OCI-LY7 (cell line): ENCODE data around the gene PPP1R26. TPM values are rescaled to one million over a fixed set of nuclear protein-coding genes. Genes with fewer than 3 reads are reported as not detected.
"Not testable (repeated sequence)": the region's sequence is repeated elsewhere in the genome, so short reads cannot be mapped to it uniquely, and the experiment has no call there.

Experiments
- BruUV-seq: library from RNA; stranded (reverse); fragments of 400-500 nt; replicated peaks from 2 replicates; lab custom pipeline; 2021; lab: Mats Ljungman, UMichigan
- CTCF ChIA-PET: fragments of 300-600 bp; sonication (Branson Sonifier 250); formaldehyde crosslinking; loops from one replicate; lab custom pipeline; 2022; ENCODE audit warnings: antibody characterized with exemption; ENCODE audit not compliant: unreplicated experiment; lab: Charles Lee
- POLR2A ChIA-PET: fragments of 300-600 bp; sonication (Branson Sonifier 250); formaldehyde crosslinking; loops from one replicate; lab custom pipeline; 2022; ENCODE audit warnings: antibody characterized with exemption; lab: Charles Lee
- DNase-seq: peaks from one replicate; pipeline ENCODE4 v3.0.0-alpha.2; 2015; ENCODE audit warnings: low spot score
- H2AFZ ChIP-seq: fragments of 200-600 bp; sonication (generic), shearing (Covaris generic); 2 replicates; pipeline ENCODE4 v1.6.1; 2014; ENCODE audit warnings: mild to moderate bottlenecking, antibody characterized with exemption, low read length, moderate library complexity
- H3K27ac ChIP-seq: fragments of 200-600 bp; sonication (generic); 2 replicates; pipeline ENCODE4 v1.5.1; 2014; ENCODE audit warnings: mixed run types, low read depth, mild to moderate bottlenecking, moderate library complexity, low read length, inconsistent platforms; ENCODE audit not compliant: poor library complexity, severe bottlenecking
- H3K36me3 ChIP-seq: fragments of 200-600 bp; sonication (generic); 2 replicates; pipeline ENCODE4 v1.6.1; 2014; ENCODE audit warnings: mild to moderate bottlenecking, antibody characterized with exemption, low read length, moderate library complexity, mixed read lengths; ENCODE audit not compliant: insufficient read depth
- H3K4me1 ChIP-seq: fragments of 200-600 bp; sonication (generic); 2 replicates; pipeline ENCODE4 v1.5.1; 2014; ENCODE audit warnings: mild to moderate bottlenecking, low read length; ENCODE audit not compliant: insufficient read depth, poor library complexity, severe bottlenecking
- H3K4me2 ChIP-seq: fragments of 200-600 bp; sonication (generic); 2 replicates; pipeline ENCODE4 v1.6.1; 2014; ENCODE audit warnings: mild to moderate bottlenecking, low read length
- H3K4me3 ChIP-seq: fragments of 200-600 bp; sonication (generic); 2 replicates; pipeline ENCODE4 v1.5.1; 2014; ENCODE audit warnings: mild to moderate bottlenecking, low read depth, low read length; ENCODE audit not compliant: poor library complexity, severe bottlenecking
- H3K79me2 ChIP-seq: fragments of 200-600 bp; sonication (generic); 2 replicates; pipeline ENCODE4 v1.6.1; 2016; ENCODE audit warnings: low read depth, mild to moderate bottlenecking, low read length, moderate library complexity, mixed read lengths; ENCODE audit not compliant: insufficient read depth
- H3K9me2 ChIP-seq: fragments of 200-600 bp; sonication (generic); 2 replicates; pipeline ENCODE4 v1.6.1; 2016; ENCODE audit warnings: mild to moderate bottlenecking, low read length, mixed read lengths; ENCODE audit not compliant: insufficient read depth
- H3K9me3 ChIP-seq: fragments of 200-600 bp; sonication (generic); 2 replicates; pipeline ENCODE4 v1.6.1; 2014; ENCODE audit warnings: mild to moderate bottlenecking, mixed run types, low read length, mixed read lengths
- H4K20me1 ChIP-seq: fragments of 200-600 bp; sonication (generic); 2 replicates; pipeline ENCODE4 v1.6.1; 2014; ENCODE audit warnings: mild to moderate bottlenecking, antibody characterized with exemption, low read length, moderate library complexity, mixed read lengths; ENCODE audit not compliant: insufficient read depth
- CTCF ChIP-seq: fragments of 200-600 bp; sonication (generic); conservative IDR thresholded peaks from 2 replicates; pipeline ENCODE4 v1.5.1; 2014; ENCODE audit warnings: mild to moderate bottlenecking, antibody characterized with exemption, low read length, moderate library complexity, mixed read lengths
- EZH2phosphoT487 ChIP-seq: fragments of 200-600 bp; sonication (generic); IDR thresholded peaks from 2 replicates; pipeline ENCODE4 v1.6.1; 2018; ENCODE audit warnings: low read depth, borderline replicate concordance, mild to moderate bottlenecking, mixed run types, antibody characterized with exemption, low read length, moderate library complexity, mixed read lengths
- intact Hi-C: fragments of 100-400 bp; cut with micrococcal nuclease; formaldehyde crosslinking; loops from one replicate; pipeline ENCODE4 v1.10.0; 2022; ENCODE audit not compliant: unreplicated experiment
- total RNA-seq, 2 experiments: library from RNA; depleted of rRNA in 1 of 2; stranded (reverse); fragments of >200 nt in 1 of 2; shearing (Covaris generic) in 1 of 2; gene quantifications; 2 replicates each; pipeline ENCODE4 v1.2.3, GENCODE V29; 2014 to 2022

The PPP1R26 gene
- total RNA-seq, 2 experiments from 2014 or later: 0.21 to 1.5 TPM

- H3K79me2 ChIP-seq, H3K27ac ChIP-seq, BruUV-seq, H4K20me1 ChIP-seq, H3K4me2 ChIP-seq, CTCF ChIA-PET, intact Hi-C loops, H3K9me2 ChIP-seq, H2AFZ ChIP-seq, H3K4me1 ChIP-seq, DNase-seq, H3K9me3 ChIP-seq, H3K4me3 ChIP-seq, POLR2A ChIA-PET, H3K36me3 ChIP-seq: not testable (repeated sequence)
Observed at GRCh38 chr9:135534826-135535225, 55.2 kb downstream of the PPP1R26 start.

GRCh38 chr9:135535631-135536030 is 56.0 kb downstream of the PPP1R26 start:
- DNase-seq, H3K27ac ChIP-seq, H3K79me2 ChIP-seq, BruUV-seq, H3K9me3 ChIP-seq, POLR2A ChIA-PET, H3K36me3 ChIP-seq, H3K9me2 ChIP-seq, H3K4me1 ChIP-seq, H3K4me3 ChIP-seq, intact Hi-C loops, CTCF ChIA-PET, H3K4me2 ChIP-seq, H4K20me1 ChIP-seq, H2AFZ ChIP-seq: not testable (repeated sequence)

- Histone ChIP-seq H3K79me2 (no peaks in the 10 kb centered on the region), H3K4me1 (no peaks in the 10 kb centered on the region), H3K9me2 (no peaks in the 10 kb centered on the region), H3K4me2 (no peak overlapping the region), H4K20me1 (no peaks in the 10 kb centered on the region), H2AFZ (no peak overlapping the region), H3K4me3 (no peak overlapping the region), H3K9me3 (no peaks in the 10 kb centered on the region), H3K27ac (no peak overlapping the region), H3K36me3 (no peaks in the 10 kb centered on the region)
- BruUV-seq: no TSS peak
- CTCF ChIA-PET: no interaction called here
- POLR2A ChIA-PET: no interaction called here
- intact Hi-C loops: no loop called here
- no peak for DNase-seq
- TF ChIP-seq EZH2phosphoT487: no peak
- no peak for TF ChIP-seq CTCF
Observed at GRCh38 chr9:135536216-135536615, 56.6 kb downstream of the PPP1R26 start.

Other genes starting within 250 kb of the PPP1R26 start
- gene MRPS2, start 20.9 kb downstream of the PPP1R26 start, total RNA-seq (2014; rRNA removed; shearing (Covaris generic)): 30.2 and 42.7 TPM in 2 replicates
- gene MRPS2, start 20.9 kb downstream of the PPP1R26 start, total RNA-seq (2022): 50.3 and 55.7 TPM in 2 replicates
- gene LCN1, start 41.7 kb downstream of the PPP1R26 start, total RNA-seq (2014; rRNA removed; shearing (Covaris generic)): not detected in 2 replicates
- not detected in 2 replicates for gene LCN1, start 41.7 kb downstream of the PPP1R26 start, total RNA-seq (2022)
- not detected in 2 replicates for gene OBP2A, start 66.3 kb downstream of the PPP1R26 start, total RNA-seq (2014; rRNA removed; shearing (Covaris generic))
- gene OBP2A, start 66.3 kb downstream of the PPP1R26 start, total RNA-seq (2022): not detected in 2 replicates
- gene PAEP, start 82.0 kb downstream of the PPP1R26 start, total RNA-seq (2014; rRNA removed; shearing (Covaris generic)): not detected in 2 replicates
- gene PAEP, start 82.0 kb downstream of the PPP1R26 start, total RNA-seq (2022): not detected in 2 replicates
- gene GLT6D1, start 159.8 kb downstream of the PPP1R26 start, total RNA-seq (2014; rRNA removed; shearing (Covaris generic)): not detected in 2 replicates
- gene GLT6D1, start 159.8 kb downstream of the PPP1R26 start, total RNA-seq (2022): not detected in 2 replicates
- gene LCN9, start 183.5 kb downstream of the PPP1R26 start, total RNA-seq (2014; rRNA removed; shearing (Covaris generic)): not detected in 2 replicates
- gene LCN9, start 183.5 kb downstream of the PPP1R26 start, total RNA-seq (2022): not detected in 2 replicates
- gene SOHLH1, start 219.7 kb downstream of the PPP1R26 start, total RNA-seq (2014; rRNA removed; shearing (Covaris generic)): not detected in 2 replicates
- not detected in 2 replicates for gene SOHLH1, start 219.7 kb downstream of the PPP1R26 start, total RNA-seq (2022)
- gene KCNT1, start 222.4 kb downstream of the PPP1R26 start, total RNA-seq (2014; rRNA removed; shearing (Covaris generic)): not detected in 2 replicates
- gene KCNT1, start 222.4 kb downstream of the PPP1R26 start, total RNA-seq (2022): not detected in 2 replicates